Activated T-helper 1 cell treated with anti-CD3 and anti-CD28 coated beads, Interleukin-2, amount 50 U/mL, for 16 hours (primary cell): Measurements from ENCODE around the gene FMN2.

Experiments used
- DNase-seq, 2 donors: peaks; one replicate each; pipeline ENCODE4 v3.0.0-alpha.2; 2020; ENCODE audit warnings: low read depth in 1 of 2, low spot score in 1 of 2

The FMN2 gene

DNA sequence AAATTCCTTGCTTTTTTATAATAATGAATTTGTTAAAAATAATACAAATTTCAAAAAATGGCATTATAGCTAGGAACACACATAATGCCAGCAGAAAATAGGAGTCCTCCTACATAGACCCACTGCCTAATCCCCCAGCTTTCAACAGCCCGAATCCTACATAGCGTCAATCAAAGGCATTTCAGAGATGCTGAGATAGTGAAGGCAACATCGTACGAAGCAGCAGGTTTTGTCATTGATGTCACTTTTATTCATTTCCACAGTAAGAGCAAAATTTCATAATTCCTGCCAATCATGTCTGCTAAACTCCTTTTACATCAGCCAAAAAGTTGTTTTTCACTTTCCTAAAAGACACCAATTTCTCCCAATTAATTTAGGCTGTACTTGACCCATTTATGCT, 426.2 kb downstream of the FMN2 start:
- DNase-seq = no peak

DNA sequence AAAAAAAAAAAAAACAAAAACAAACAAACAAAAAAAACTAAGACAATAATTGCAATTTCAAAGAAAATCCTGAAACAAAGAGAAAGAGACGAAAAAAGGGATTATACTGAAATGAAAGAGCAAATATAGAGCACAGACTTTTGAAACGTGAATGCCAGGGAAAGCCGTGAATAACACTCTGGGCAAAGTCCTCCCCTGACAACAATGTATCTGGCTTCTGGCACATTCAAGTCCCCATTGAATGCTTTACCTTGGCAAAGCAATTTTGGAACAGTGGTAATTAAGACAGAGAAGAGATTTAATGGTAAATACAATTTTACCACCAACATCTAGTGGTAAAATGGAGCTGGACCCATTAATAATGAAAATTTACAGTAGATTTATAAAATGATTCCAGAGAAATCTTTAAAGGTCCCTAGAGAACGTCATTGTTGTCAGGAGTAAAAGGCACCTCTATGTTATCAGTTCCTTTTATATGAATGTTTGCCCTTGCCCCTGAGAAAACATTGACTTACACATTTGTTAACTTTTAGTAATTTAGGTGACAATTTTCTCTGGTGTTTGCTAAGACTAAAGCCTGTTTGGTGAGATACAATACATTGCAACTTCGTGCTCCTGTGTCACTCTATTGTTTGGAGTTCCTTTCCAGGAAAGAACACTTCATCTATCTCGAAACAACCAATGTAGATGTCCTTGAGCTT, 430.6 kb downstream of the FMN2 start:
- no peak for DNase-seq

DNA sequence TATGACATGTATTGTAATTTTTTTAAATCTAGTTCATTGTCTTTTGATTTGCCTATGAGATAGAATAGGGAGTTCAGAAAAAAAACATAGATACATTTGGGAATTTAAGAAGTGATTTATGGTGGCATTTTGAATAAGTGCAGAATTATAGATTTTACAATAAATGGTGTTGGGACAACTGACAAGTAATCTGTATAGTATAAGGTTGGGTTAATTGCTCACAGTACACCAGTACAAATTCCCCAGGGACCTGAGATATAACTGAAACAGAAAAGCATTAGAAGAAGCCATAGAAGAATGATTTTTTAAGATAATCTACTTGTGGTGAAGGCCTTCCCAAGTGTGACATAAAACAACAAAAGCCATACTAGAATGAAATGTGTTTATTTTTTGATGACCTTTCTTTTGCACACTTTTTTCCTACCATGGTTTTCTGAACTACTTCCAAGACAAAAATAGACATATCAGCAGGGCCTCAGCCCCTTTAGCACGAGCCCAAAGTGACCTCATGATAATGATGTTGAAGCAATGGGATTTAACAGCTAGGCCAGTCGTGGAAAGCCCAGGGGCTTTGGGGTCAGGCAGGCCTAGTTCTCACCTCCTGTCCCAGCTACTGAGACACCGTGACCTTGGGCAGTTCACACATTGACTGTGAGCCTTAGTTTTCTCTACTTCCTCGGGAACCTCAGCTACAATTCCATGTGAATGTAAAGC, 432.8 kb downstream of the FMN2 start:
- DNase-seq = no peak
